K562 (cell line): ENCODE results near the gene COMMD1. TPM values are rescaled to one million over a fixed set of nuclear protein-coding genes. Genes with fewer than 3 reads are reported as not detected.

Experiments used
- GATAD2B ChIP-seq: fragments of 450-650 bp; IDR thresholded peaks from 2 replicates; pipeline ENCODE4 v1.6.1; 2017; ENCODE audit warnings: mild to moderate bottlenecking, borderline replicate concordance
- HCFC1 ChIP-seq: IDR thresholded peaks from 2 replicates; pipeline ENCODE4 v1.6.1; 2012; ENCODE audit warnings: low read depth, low read length, improper control_type of control experiment
- KLF16 ChIP-seq: IDR thresholded peaks from 2 replicates; pipeline ENCODE4 v1.6.1; 2016; ENCODE audit warnings: antibody characterized with exemption
- PHF20 ChIP-seq: fragments of 450-650 bp; IDR thresholded peaks from 2 replicates; pipeline ENCODE4 v1.6.1; 2018; ENCODE audit not compliant: partially characterized antibody
- POLR2A ChIP-seq: fragments of 450-650 bp; conservative IDR thresholded peaks from 2 replicates; pipeline ENCODE4 v1.6.1; 2016
- POLR2G ChIP-seq: fragments of 200-400 bp; formaldehyde crosslinking; IDR thresholded peaks from 2 replicates; pipeline ENCODE4 v1.6.1; 2017; ENCODE audit warnings: low read depth, mild to moderate bottlenecking, antibody characterized with exemption, low read length, moderate library complexity
- PTTG1 ChIP-seq: fragments of 450-650 bp; IDR thresholded peaks from 2 replicates; pipeline ENCODE4 v1.6.1; 2016; ENCODE audit warnings: low read depth, mild to moderate bottlenecking, missing genetic modification characterization, missing compliant biosample characterization
- RBFOX2 ChIP-seq: fragments of 200-400 bp; formaldehyde crosslinking; IDR thresholded peaks from 2 replicates; pipeline ENCODE4 v1.6.1; 2017; ENCODE audit warnings: low read depth, mild to moderate bottlenecking, low read length, moderate library complexity
- RCOR1 ChIP-seq, 2 experiments: IDR thresholded peaks; 2 replicates each; pipeline ENCODE4 v1.6.1; 2012; ENCODE audit warnings: low read depth in 2 of 2, low read length in 2 of 2, borderline replicate concordance in 1 of 2, improper control_type of control experiment in 1 of 2
- SIN3B ChIP-seq: fragments of 450-650 bp; IDR thresholded peaks from 2 replicates; pipeline ENCODE4 v1.6.1; 2017; ENCODE audit warnings: low read depth, mild to moderate bottlenecking, moderate library complexity
- TAF9B ChIP-seq: fragments of 450-650 bp; IDR thresholded peaks from 2 replicates; pipeline ENCODE4 v1.6.1; 2018; ENCODE audit warnings: mild to moderate bottlenecking; ENCODE audit not compliant: partially characterized antibody
- TCF7 ChIP-seq: sonication (generic); IDR thresholded peaks from 2 replicates; pipeline ENCODE4 v1.6.1; 2016; ENCODE audit warnings: antibody characterized with exemption, borderline replicate concordance
- TOE1 ChIP-seq, 2 experiments: fragments of 450-650 bp in 1 of 2; sonication (generic) in 1 of 2; formaldehyde crosslinking in 1 of 2; IDR thresholded peaks; 2 replicates each; pipeline versions ENCODE4 v1.7.1 to v1.8.0; 2016 to 2022; ENCODE audit warnings: borderline replicate concordance in 2 of 2, mild to moderate bottlenecking in 2 of 2, antibody characterized with exemption in 1 of 2, inconsistent platforms in 1 of 2, low read depth in 1 of 2, missing genetic modification reagents in 1 of 2, moderate library complexity in 1 of 2
- ZFP36 ChIP-seq: fragments of 150-350 bp; IDR thresholded peaks from 2 replicates; pipeline ENCODE4 v1.6.1; 2018; ENCODE audit warnings: low read length, low read depth; ENCODE audit not compliant: partially characterized antibody
- ZKSCAN8 ChIP-seq: fragments of 200-800 bp; sonication (Bioruptor generic); IDR thresholded peaks from 2 replicates; pipeline ENCODE4 v1.6.1; 2016; ENCODE audit warnings: missing genetic modification characterization, missing compliant biosample characterization
- ZNF717 ChIP-seq: fragments of 250-450 bp; sonication (Bioruptor Pico); IDR thresholded peaks from 2 replicates; pipeline ENCODE4 v1.5.0; 2021
- ZNF766 ChIP-seq: fragments of 200-800 bp; sonication (Bioruptor generic); conservative IDR thresholded peaks from 2 replicates; pipeline ENCODE4 v1.6.1; 2016; ENCODE audit warnings: missing genetic modification characterization, missing compliant biosample characterization
- polyA plus RNA-seq, 8 experiments: library from polyadenylated mRNA; depleted of rRNA in 4 of 8; stranded (reverse) in 5 of 8; unstranded in 3 of 8; fragments of >200 nt; fragmentation: Nextera tagmentation in 2 of 8; fragmentation: Illumina TruSeq in 1 of 8; extraction: Ambion mirVana in 2 of 8; extraction: Trizol in 1 of 8; gene quantifications; 2 replicates each; pipeline versions ENCODE4 v1.2.1 to v1.2.3, GENCODE V29; 2011 to 2014; ENCODE audit warnings: inconsistent platforms in 1 of 8, missing spikeins in 1 of 8
- total RNA-seq, 7 experiments: library from RNA; depleted of rRNA in 6 of 7; stranded (reverse); fragments of >200 nt in 6 of 7; fragmentation: Illumina TruSeq in 2 of 7; extraction: Trizol in 2 of 7; gene quantifications; 2 replicates each; pipeline versions ENCODE4 v1.2.1 to v1.2.3, GENCODE V29; 2011 to 2021; ENCODE audit warnings: low replicate concordance in 1 of 7
- TF ChIP-seq, protein P1 (sequence below): sonication (generic); IDR thresholded peaks from 2 replicates; pipeline ENCODE4 v1.6.1; 2016
- TF ChIP-seq, protein P2 (sequence below): fragments of 250-450 bp; sonication (Bioruptor Pico); IDR thresholded peaks from 2 replicates; pipeline ENCODE4 v1.8.0; 2022; ENCODE audit warnings: moderate library complexity, mild to moderate bottlenecking, inconsistent platforms
- TF ChIP-seq, protein P3 (sequence below): sonication (generic); formaldehyde crosslinking; IDR thresholded peaks from 2 replicates; pipeline ENCODE4 v1.8.0; 2023; ENCODE audit warnings: mild to moderate bottlenecking, missing genetic modification reagents
- TF ChIP-seq, protein P4 (sequence below): fragments of 250-450 bp; sonication (Bioruptor Pico); IDR thresholded peaks from 2 replicates; pipeline ENCODE4 v1.4.0; 2020; ENCODE audit warnings: mild to moderate bottlenecking, moderate library complexity
- TF ChIP-seq, protein P5 (sequence below): sonication (generic); formaldehyde crosslinking; IDR thresholded peaks from 2 replicates; pipeline ENCODE4 v1.9.0; 2022; ENCODE audit warnings: mild to moderate bottlenecking, missing genetic modification reagents

Gene COMMD1
- total and polyA plus RNA-seq, 9 of the 15 experiments (the other 6 are each of a cell fraction or from before 2014, with no cell fraction given), result 14.4 to 77.0 (median 21.4) TPM

DNA sequence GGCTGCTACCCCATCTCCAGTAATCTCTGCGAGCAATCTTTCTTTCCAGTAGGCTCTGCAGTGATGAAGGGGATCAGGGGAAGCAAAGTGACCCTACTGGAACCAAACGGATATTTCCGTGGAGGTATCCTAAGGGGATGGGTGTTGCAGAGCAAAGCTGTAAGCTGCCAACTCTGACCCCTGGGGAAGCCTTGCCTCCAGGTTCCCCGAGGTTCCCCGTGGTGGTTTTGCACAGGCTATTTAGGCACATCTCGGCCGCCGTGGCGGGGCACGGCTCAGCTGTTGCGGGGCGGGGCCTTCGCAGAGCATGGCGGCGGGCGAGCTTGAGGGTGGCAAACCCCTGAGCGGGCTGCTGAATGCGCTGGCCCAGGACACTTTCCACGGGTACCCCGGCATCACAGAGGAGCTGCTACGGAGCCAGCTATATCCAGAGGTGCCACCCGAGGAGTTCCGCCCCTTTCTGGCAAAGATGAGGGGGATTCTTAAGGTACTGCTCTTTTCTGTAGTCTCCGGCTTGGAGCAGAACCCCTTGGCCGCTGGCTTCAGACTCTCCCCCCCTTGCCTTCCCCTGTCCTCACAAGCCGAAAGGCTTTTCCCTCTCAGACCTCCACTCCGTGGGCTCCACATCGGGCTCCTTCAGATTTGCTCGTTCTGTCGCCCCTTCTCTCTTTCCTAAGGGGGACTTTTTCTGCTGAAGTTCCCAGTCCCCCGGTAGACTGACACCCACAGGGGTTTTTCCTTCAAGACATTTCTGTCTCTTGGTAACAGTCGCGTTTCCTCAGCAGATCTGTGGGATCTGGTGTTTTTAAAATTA, at the start of gene COMMD1 (continued):
- TF ChIP-seq, protein P1, sequence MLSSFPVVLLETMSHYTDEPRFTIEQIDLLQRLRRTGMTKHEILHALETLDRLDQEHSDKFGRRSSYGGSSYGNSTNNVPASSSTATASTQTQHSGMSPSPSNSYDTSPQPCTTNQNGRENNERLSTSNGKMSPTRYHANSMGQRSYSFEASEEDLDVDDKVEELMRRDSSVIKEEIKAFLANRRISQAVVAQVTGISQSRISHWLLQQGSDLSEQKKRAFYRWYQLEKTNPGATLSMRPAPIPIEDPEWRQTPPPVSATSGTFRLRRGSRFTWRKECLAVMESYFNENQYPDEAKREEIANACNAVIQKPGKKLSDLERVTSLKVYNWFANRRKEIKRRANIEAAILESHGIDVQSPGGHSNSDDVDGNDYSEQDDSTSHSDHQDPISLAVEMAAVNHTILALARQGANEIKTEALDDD, result no peak
- TF ChIP-seq ZNF717 (no peak), GATAD2B (no peak), RCOR1 (IDR thresholded peaks at IDR 0.05; ENCODE audit: borderline replicate concordance in 1 of 2, low read depth in 2 of 2, low read length in 2 of 2) (peak in 1 of 2 experiments; percentile 47; a peak in 1 of 4 replicates), TAF9B (peak; percentile 78), ZNF766 (CRISPR knock-in tag) (no peak), TOE1 (IDR thresholded peaks at IDR 0.05; ENCODE audit: borderline replicate concordance) (peak; percentile 63; the same call in 1 of the 2 replicates), TOE1 (CRISPR knock-in tag; IDR thresholded peaks at IDR 0.05; ENCODE audit: borderline replicate concordance, low read depth) (no peak), POLR2G (peak; percentile 88), SIN3B (peak; percentile 86), PTTG1 (tag) (no peak), RBFOX2 (peak; percentile 84), ZKSCAN8 (no peak), KLF16 (peak; percentile 75), TCF7 (0 out of 2 replicates have a peak, but pooled peaks have one; percentile 64), HCFC1 (peak; percentile 60), POLR2A (peak; percentile 76), PHF20 (peak; percentile 64), ZFP36 (peak; percentile 5)
- TF ChIP-seq, protein P2, sequence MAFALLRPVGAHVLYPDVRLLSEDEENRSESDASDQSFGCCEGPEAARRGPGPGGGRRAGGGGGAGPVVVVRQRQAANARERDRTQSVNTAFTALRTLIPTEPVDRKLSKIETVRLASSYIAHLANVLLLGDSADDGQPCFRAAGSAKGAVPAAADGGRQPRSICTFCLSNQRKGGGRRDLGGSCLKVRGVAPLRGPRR (CRISPR knock-in tag), result no peak
- TF ChIP-seq, protein P3, sequence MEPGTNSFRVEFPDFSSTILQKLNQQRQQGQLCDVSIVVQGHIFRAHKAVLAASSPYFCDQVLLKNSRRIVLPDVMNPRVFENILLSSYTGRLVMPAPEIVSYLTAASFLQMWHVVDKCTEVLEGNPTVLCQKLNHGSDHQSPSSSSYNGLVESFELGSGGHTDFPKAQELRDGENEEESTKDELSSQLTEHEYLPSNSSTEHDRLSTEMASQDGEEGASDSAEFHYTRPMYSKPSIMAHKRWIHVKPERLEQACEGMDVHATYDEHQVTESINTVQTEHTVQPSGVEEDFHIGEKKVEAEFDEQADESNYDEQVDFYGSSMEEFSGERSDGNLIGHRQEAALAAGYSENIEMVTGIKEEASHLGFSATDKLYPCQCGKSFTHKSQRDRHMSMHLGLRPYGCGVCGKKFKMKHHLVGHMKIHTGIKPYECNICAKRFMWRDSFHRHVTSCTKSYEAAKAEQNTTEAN, result no peak
- TF ChIP-seq, protein P4, sequence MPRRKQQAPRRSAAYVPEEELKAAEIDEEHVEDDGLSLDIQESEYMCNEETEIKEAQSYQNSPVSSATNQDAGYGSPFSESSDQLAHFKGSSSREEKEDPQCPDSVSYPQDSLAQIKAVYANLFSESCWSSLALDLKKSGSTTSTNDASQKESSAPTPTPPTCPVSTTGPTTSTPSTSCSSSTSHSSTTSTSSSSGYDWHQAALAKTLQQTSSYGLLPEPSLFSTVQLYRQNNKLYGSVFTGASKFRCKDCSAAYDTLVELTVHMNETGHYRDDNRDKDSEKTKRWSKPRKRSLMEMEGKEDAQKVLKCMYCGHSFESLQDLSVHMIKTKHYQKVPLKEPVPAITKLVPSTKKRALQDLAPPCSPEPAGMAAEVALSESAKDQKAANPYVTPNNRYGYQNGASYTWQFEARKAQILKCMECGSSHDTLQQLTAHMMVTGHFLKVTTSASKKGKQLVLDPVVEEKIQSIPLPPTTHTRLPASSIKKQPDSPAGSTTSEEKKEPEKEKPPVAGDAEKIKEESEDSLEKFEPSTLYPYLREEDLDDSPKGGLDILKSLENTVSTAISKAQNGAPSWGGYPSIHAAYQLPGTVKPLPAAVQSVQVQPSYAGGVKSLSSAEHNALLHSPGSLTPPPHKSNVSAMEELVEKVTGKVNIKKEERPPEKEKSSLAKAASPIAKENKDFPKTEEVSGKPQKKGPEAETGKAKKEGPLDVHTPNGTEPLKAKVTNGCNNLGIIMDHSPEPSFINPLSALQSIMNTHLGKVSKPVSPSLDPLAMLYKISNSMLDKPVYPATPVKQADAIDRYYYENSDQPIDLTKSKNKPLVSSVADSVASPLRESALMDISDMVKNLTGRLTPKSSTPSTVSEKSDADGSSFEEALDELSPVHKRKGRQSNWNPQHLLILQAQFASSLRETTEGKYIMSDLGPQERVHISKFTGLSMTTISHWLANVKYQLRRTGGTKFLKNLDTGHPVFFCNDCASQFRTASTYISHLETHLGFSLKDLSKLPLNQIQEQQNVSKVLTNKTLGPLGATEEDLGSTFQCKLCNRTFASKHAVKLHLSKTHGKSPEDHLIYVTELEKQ, result no peak
- TF ChIP-seq, protein P5, sequence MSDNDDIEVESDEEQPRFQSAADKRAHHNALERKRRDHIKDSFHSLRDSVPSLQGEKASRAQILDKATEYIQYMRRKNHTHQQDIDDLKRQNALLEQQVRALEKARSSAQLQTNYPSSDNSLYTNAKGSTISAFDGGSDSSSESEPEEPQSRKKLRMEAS (CRISPR knock-in tag), result peak; percentile 49; the same call in 1 of the 2 replicates
